Left ventricle myocardium superior (tissue), 1 donor: ENCODE data around the gene DSTN. TPM values are rescaled to one million over a fixed set of nuclear protein-coding genes. Genes with fewer than 3 reads are reported as not detected.

Experiments used
- ATAC-seq: fragments of 200-7000 bp; cut with Tn5 transposase; one replicate; pipeline ENCODE4 v1.9.1; 2020; ENCODE audit warnings: mild to moderate bottlenecking, moderate library complexity
- DNase-seq: peaks from one replicate; pipeline ENCODE4 v3.0.0-alpha.2; 2020
- intact Hi-C: fragments of 100-400 bp; cut with micrococcal nuclease; formaldehyde crosslinking; loops from one replicate; pipeline ENCODE4 v1.11.0; 2022
- total RNA-seq: library from RNA; stranded (reverse); fragmentation: NEBNext Ultra II Directional; extraction: Animal tissue kit (Norgen Biotek cat#: 25700); gene quantifications from one replicate; pipeline ENCODE4 v1.2.1, GENCODE V29; 2021
- donor health status: DM: no; HTN: yes; CAD: no; lungs with severe emphysema.

The DSTN gene
- total RNA-seq, 1 donor from 2014 or later = 836 TPM

DNA sequence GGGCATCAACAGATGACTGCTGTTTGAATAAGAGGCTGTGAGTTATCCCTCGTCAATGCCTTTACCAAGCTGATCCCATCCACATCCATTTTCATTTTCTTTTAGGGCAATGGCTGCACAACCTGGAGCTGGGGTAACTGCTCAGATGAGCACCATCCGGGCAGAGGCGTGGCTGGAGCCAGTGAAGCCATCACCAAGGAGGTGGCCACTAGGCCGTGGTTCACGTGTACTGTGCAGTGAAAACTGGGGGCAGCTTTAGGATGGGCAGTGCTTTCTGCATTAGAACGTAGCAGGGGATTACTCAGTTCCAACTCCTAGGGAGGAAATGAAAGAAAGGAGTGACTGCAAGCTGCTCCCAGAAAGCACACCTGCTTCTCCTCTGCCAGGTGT is 60.9 kb downstream of the DSTN start:
- DNase-seq (no peak), ATAC-seq (no peak)
- intact Hi-C loops = no loop called here

DNA sequence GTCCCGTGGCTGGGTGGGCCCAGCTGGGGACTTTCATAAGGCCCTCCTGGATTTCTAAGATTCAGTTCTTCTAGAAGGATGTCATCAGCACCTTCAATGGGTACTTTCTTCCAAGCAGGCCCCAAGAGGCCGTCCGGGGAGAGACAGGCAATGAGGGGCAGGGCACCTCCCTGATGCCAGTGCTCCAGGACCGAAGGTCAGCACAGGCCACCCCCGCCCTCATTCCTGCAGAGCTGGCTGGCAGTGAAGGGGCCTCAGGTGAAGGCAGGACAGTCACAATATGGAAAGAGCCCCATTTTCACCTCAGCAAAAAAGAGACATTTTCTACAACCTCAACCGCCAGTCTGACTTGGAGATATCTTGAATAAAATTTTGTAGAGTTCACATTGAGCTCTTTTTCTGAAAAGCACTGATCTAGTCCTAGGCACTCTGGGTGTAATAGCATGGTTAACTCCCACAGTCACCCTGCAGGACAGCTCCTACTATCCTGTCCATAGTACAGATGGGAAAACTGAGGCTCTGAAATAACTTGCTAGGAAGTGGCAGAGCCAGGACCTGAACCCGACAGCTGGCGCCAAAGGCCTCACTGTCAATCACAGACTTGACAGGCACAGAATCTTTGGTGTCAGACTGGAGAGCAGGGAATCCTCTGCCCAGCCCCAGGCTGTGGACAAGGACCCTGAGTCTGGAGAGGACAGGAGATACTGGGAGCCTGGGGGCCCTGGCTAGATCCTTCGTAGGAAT is 61.9 kb downstream of the DSTN start:
- ATAC-seq = no peak
- DNase-seq = peak; percentile 14
- intact Hi-C loops = no loop called here

DNA sequence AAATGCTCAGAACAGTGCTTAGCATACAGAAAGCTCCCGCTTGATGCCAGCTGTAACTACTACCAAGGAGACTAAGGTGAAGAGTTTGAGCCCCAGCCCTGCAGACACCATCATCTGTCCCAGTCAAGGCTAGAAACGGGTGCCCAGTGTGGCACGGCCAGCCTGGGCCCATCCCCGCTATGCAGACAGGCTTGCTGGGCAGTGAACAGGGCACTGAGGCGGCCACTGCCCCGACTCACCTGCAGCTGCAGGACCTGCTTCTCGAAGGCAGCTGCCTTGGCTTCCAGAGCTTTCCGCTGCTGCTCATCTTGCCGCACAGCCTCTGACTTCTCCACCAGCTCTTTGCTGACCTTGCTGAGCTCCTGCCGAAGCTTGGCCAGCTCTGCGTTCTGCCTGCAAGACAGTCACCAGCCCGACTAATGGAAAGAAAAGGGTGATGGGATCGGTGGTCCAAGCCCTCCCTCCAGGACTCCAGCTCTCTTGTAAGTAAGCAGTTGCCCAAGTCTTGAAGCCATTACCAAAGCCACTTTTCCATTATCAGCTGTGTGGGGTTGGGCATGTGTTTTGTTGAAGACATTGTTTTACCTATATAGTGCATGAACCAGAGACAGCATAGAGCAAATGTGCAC is 63.5 kb downstream of the DSTN start:
- ATAC-seq (no peak), DNase-seq (no peak)
- intact Hi-C loops = no loop called here

DNA sequence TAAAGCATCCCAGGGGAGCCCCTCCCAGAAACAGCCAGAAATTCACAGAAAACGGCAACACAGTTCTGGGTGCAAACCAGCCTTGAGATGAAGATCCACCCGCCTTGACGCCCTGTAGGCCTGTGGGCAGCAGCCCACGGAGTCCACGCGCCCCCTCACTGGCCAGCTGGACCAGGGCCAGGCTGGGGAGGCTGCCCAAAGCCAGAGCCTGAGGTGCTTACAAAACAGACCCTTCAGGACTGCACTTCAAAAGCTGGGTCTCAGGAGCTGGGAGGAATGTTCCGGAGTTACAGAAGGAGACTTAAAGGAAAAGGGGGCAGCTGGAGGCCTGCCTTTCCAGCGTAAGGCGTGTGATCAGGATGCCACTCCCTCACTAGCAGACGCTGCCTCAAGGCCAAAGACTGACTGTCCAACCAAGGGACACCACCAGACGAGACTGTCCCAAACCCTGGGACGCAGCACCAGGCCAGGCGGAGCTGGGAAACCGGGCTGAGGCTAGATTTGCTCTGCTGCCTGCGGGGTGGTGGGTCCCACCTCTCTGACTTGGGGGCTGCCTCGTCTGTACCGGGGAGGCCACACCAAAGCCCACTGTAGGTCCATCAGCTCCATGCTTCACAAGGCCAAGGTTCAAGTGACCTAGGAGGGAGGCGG is 64.1 kb downstream of the DSTN start:
- no peak for ATAC-seq
- DNase-seq = no peak

DNA sequence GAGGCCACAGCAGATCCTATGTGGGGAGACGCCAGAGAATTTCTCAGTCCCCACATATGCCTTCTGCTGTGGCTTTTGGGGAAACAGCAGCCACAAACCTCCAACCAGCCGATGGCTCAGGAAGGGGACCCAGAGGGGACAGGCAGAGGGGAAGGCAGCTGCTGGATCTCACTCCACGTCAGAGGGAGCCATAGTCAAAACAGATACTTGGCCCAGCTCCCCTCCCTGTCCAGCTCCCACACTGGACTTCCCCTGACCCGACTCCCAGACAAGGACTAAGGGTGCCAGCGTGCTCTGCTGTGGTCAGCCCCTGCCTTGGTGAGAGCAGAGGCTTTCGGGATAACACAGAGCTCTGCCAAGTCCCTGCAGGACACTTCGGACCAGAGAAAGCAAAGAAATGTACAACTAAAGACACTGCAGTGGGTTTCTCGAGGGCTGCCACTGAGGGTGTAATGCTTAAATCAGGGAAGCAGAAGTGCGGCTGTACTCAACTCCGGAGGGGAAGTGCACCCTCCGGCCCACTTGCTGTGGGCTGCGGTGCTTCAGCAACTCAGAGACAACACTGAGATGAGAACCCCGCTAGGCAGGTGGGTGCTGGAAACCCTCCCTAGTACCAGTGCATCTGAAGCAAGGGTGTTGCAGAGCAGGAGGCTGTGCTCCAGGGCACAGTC is 64.9 kb downstream of the DSTN start:
- DNase-seq (peak; percentile 68), ATAC-seq (peak; percentile 73)
- intact Hi-C loops = no loop called here

More for the DNA sequence above, 64.1 kb downstream of the DSTN start:
- intact Hi-C loops = no loop called here

DNA sequence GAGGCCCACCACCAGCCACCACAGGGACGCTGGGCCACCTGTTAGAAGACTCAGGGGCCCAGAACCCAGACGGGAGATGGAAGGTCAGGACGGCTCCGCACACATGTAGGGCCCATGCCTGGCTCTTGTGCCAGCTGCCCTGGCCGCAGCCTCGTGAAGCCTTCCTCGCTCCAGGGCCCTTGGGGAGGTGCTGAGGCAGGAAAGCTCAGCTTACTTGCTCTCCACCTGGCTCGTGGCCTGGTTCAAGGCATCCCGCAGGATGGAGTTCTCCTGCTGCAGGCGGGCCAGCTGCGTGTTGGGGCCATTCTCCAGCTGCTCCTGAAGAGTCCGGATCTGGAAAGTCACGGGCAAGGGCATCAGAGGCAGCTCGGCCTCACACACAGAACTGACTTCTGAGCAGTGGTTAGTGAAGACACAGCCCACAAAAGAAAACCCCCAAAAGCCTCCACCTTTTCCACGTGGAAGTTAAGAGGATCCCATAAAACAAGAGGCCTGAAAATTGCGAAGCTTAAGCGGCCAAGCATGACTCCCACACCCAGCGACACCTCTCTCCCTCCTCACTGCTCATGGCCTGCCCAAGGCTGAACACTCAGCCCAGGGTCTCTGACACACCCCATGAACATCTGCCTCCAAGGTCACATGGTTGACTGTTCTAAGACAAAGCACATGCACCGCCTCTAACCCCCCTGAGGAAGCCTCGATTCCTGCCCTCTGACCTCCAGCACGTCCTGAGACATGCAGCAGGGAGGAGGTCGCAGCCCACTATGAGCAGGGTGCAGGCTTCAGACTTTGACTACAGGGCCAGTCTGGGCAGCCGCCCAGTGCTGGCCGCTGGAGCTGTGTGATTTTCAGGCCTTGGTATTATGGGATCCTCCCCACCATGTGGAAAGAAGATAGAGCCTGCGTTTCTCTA is 65.7 kb downstream of the DSTN start:
- intact Hi-C loops = no loop called here
- peak; percentile 64 for DNase-seq
- peak; percentile 58 for ATAC-seq

DNA sequence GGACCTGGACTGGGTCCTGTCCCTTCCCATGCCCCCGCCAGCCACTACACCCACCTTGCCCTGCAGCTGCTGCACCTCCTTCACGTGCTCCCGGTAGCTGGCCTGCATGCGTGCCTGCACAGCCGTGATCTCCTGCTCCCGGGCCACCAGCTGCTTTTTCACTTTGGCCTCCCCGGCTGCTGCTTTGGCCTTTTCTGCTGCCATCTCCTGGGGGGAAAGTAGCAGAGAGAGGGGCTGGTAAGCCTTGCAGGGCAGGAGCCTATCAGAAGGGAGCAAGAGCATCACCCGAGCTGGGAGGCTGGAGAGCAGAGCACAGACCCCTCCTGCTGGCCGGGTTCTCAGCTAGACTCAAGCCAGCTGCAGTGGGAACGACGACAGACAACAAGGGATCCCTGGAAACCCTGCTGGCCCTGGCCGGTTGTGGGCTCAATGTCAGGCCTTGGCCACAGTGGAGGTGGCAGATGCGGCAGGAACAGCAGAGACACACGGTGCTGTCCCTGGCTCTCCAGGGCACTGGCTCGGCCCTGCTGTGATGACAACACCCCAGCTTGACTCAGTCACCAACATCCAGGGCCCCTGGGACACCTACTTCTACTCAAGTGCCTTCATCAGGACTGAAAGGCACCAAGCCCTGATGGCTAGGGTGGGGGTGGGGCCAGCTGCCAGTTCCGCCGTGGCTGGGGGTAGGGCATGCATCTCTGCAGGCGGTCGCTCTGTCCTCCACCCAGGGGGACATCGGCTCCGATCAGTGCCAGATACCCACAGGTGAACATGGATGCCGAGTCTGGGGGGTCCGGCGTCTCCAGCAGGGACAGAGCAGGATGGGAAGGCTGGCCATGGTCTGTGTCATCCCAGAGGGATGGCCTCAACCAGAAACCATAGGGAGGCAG is 66.9 kb downstream of the DSTN start:
- no peak for DNase-seq
- ATAC-seq = peak; percentile 14
- intact Hi-C loops = no loop called here

DNA sequence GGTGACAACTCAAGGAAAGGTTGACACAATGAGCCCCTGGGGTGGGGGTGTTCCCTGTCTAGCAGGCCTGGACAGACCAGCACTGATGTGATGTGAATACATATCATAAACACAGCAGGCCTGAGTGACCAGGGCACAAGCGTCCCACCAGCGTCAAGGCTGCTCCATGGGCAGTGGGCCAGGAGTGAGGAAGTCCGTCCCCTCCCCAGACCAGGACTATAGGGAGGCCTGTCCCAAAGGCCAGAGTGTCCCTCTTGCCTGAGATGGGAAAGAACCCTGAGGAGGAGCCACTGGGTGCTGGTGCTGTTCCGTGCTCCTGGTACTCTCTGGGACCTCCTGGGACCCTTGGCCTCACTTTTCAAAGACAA is 67.5 kb downstream of the DSTN start:
- intact Hi-C loops = no loop called here
- no peak for ATAC-seq
- DNase-seq = no peak

DNA sequence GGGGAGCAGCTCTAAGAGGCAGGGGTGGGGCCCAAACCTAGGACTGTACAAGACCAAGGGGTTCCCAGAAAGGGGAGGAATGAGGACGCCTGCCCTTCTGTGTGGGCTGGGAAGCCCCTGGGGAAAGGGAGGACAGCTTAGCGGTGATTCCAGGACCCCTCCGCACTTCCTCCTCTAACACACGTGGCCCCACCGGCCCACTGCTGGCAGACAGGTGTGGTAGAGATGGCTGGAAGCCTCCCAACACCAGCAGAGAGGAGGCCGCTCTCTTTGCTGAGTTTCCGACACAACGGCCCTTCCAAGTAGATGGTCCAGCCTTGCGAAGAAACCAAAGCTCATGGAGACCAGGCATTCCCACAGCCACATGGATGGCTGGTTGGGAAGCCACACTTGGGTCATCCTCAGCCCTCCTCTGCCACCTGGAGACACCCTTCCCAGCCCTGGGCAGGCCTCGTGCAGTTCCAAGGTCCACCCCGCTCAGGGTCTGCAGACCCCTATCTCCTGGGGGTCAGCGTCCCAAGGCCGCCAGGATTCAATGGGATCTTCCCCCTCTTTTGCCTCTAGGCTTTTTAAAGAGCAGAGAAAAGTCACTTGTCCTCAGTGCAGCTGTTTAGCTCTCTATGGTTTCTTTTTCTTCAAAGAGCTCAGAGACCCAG is 68.2 kb downstream of the DSTN start:
- DNase-seq (no peak), ATAC-seq (no peak)
- intact Hi-C loops = no loop called here

DNA sequence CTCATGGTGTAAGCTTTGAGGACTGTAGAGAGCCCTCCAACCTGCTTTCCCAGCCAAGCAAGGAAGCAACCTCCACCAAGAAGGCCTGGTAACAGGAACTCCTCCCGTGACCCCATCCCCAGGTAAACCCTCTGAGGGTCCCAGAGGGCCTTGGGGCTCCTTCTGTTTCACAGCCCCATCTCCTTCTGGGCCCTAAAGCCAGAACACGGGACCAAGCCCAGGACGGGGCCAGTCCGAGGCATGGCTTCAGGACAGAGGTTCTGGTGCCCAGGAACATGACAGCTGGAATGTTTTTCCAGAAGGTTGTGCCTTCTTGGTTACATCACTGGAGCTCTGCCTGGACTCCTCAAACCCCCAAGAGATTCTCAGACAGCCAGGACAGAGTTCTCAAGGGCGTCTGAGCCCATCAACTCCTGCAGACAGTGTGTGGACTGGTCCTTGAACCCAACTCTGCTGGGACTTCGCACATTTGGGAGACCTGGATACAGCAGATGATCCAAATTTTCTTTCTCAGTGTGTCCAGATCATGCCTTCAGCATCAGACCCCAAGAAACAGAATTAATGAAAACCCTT is 69.0 kb downstream of the DSTN start:
- no peak for ATAC-seq
- DNase-seq = no peak
- intact Hi-C loops = no loop called here

DNA sequence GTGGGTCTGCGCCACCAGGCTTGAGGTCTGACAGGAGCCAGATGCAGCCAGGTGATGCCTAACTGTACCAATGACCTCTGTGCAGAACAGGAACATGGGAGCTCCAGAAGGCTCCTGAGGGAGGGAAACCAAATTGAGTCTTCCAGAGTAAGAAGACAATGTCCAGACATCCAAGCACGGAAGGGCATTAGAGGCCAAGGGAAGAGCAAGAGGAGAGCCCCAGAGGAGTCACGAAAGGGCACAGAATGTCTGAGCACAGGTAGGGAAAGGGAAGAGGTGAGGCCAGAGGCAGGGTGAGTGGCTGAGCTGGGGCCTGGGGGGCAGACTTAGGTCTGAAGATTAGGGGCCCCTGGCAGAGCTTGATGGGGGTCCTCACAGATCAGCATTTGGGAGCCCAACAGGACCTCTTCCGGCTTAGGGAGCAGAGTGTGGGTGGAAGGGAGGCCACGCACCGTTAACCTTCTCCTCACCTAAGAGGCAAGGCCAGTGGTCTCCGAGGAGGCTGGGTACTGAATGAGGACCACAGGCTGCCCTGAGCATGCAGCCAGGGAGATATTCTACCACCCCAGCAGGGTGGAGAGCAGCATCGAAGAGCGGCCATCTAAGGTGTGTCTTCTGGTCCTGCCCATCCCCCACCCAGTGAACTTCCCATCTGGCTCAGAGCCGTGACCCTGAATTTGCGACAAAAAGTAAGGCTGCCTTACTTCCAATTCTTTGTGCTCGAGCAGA is 70.4 kb downstream of the DSTN start:
- DNase-seq = no peak
- intact Hi-C loops = no loop called here
- ATAC-seq = no peak

DNA sequence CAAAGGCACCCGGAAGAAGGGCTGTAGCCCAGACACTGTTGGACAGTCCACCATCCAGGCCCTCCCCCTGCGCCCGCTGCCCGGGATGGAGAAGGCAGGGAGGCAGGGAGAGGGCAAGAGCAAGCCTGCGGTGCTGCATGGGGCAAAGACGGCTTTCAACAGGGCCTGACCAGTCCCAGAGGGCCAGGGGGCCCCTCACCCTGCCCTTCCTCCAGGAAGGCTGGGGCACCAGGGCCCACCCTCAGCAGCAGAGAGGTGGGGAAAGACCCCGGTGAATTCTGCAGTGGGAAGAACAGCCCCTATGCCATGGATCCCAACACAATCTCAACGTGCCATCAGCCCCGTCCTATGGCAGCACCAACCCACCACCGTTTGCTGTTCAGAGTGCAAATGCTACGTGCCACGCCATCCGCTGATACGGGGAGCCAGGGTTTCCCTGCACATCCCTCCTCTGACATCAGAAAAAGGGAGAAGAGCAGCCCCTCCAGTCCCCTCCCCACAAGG is 71.1 kb downstream of the DSTN start:
- DNase-seq (no peak), ATAC-seq (no peak)
- intact Hi-C loops = no loop called here

DNA sequence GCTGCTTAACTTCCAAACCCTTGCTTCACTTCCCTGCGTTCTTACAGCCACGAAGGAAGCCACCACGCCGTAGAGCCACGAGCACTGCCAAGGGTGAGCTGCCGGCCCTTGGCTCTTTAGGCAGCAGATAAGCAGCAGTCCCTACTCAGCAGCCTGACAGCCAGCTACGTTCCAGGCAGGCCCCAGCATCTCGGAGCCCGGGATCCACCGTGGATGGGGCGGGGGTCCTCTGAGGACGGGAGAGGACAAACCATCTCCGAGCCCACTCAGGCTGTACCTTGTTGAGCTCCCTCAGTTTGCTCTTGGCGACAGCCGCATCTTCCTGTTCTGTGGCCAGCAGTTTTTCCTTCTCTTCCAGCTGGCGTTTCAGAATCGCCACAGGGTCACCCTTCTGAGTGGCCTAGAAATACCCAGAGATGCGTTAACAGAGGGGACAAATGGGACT is 71.7 kb downstream of the DSTN start:
- intact Hi-C loops = no loop called here
- peak; percentile 65 for DNase-seq
- ATAC-seq = peak; percentile 17

DNA sequence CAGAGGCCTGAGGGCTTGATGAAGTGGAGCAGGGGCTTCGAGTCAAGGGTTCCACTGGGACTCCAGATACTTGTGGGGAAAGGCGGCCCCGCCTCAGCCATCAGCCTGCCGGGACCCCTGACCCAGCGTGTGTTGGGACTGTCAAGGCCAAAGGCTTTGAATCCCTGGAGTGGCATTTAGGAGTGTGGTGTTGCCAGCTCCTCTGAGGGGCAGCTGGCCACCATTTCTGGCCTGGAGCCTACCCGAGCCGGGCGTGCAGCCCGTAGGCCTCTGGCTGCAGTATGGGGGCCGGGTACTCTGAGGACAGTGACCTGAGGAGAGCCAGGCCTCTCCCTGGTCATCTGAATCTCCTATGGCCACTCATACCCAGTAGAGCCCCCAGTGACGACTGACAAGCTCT is 72.1 kb downstream of the DSTN start:
- intact Hi-C loops = no loop called here
- no peak for DNase-seq
- ATAC-seq = no peak

DNA sequence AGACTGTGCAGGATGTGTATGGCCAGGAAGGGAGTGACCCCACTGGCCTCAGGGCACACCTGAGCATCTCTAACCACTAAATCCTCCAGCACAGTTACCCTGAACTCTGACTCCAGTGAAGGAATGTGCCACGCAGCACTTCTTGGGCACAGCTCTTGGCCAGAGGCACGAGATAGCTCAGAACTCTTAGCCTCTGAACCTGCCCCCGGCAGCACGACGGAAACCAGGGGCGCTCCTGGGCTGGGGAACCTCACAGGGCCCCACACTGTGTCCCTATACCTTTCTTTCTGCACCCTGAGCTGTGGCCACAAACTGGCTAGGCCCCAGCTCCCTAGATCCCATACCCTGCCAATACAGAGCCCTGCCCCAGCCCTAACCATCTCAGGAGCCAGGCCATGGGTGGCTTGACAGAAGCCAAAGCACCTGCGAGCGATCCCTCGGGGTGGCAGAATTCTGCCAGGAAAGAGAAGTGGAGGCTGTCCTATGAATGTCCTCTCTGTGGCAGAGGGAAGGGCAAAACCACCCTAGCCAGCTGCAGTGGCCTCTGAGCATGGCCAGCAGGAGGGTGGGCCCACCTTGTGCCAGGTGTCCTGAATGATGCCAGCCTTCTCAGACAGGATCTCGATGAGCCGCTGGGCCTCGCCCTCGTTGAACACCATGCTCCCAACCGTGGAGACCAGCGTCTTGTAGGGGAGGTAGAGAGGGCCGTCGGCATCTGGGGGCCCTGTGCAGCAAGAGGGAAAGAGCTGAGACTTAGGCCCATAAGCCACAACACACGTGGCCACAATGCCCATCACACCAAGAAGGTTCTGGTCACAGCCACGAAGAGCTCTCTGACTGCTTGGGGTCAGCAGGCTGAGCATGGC is 72.8 kb downstream of the DSTN start:
- ATAC-seq (no peak), DNase-seq (peak; percentile 25)
- intact Hi-C loops = no loop called here
